CD4-positive, alpha-beta T cell treated with Interferon alpha-2 for 1 hour (primary cell): ENCODE measurements around the gene MYCBP.
"Not testable (repeated sequence)": the region's sequence is repeated elsewhere in the genome, so short reads cannot be mapped to it uniquely, and the experiment has no call there.

Experiments used
- DNase-seq, 2 donors: peaks; one replicate each; pipeline ENCODE4 v3.0.0-alpha.2; 2020 to 2022

Gene MYCBP

GRCh38 chr1:38865112-38865715 lies 7.9 kb downstream of the MYCBP start:
- no peak for DNase-seq

GRCh38 chr1:38860454-38860795 lies 12.7 kb downstream of the MYCBP start:
- no peak for DNase-seq

GRCh38 chr1:38859561-38860453 lies 13.3 kb downstream of the MYCBP start, which contains the start of gene RRAGC:
Gene RRAGC, minus strand, starts transcription at chr1:38859772. Its CDS starts 126 bp downstream, at chr1:38859646.
- DNase-seq: peak; percentile 97 to 98

- peak; percentile 50 to 67 for DNase-seq
Measured at GRCh38 chr1:38858833-38859560, 14.2 kb downstream of the MYCBP start.

GRCh38 chr1:38852780-38853179 lies 20.4 kb downstream of the MYCBP start:
- DNase-seq: no peak

- no peak for DNase-seq
Measured at GRCh38 chr1:38848071-38848470, 25.1 kb downstream of the MYCBP start.

- DNase-seq: no peak
Measured at GRCh38 chr1:38846210-38846609, 26.9 kb downstream of the MYCBP start.

- DNase-seq: not testable (repeated sequence)
Measured at GRCh38 chr1:38845088-38845487, 28.1 kb downstream of the MYCBP start.

GRCh38 chr1:38840281-38840680 lies 32.9 kb downstream of the MYCBP start:
- DNase-seq: no peak

GRCh38 chr1:38839363-38839762 lies 33.8 kb downstream of the MYCBP start:
- DNase-seq: no peak

GRCh38 chr1:38836316-38836715 lies 36.8 kb downstream of the MYCBP start:
- not testable (repeated sequence) for DNase-seq

- peak; percentile 53 to 80 for DNase-seq
Measured at GRCh38 chr1:38834937-38835827, 38.0 kb downstream of the MYCBP start.

GRCh38 chr1:38834221-38834782 lies 38.8 kb downstream of the MYCBP start:
- no peak for DNase-seq

- DNase-seq: no peak
Measured at GRCh38 chr1:38833146-38833545, 40.0 kb downstream of the MYCBP start.

GRCh38 chr1:38832370-38832734 lies 40.8 kb downstream of the MYCBP start:
- DNase-seq: no peak

- no peak for DNase-seq
Measured at GRCh38 chr1:38831731-38832369, 41.3 kb downstream of the MYCBP start.

GRCh38 chr1:38829368-38829767 lies 43.8 kb downstream of the MYCBP start:
- no peak for DNase-seq

GRCh38 chr1:38827318-38827717 lies 45.8 kb downstream of the MYCBP start:
- no peak for DNase-seq

GRCh38 chr1:38826886-38827285 lies 46.3 kb downstream of the MYCBP start:
- no peak for DNase-seq

- no peak for DNase-seq
Measured at GRCh38 chr1:38826262-38826661, 46.9 kb downstream of the MYCBP start.

GRCh38 chr1:38820860-38821259 lies 52.3 kb downstream of the MYCBP start:
- DNase-seq: no peak

- DNase-seq: no peak
Measured at GRCh38 chr1:38819516-38819915, 53.6 kb downstream of the MYCBP start.
